Adrenal gland (tissue), 12 donors: Measurements from ENCODE around the gene CEP112. TPM values are rescaled to one million over a fixed set of nuclear protein-coding genes. Genes with fewer than 3 reads are reported as not detected.

Experiments used
- DNase-seq, 7 donors: peaks; one replicate each; pipeline ENCODE4 v3.0.0-alpha.2; 2019 to 2020
- H3K27ac ChIP-seq, 5 donors: fragments of 200-600 bp; sonication (generic) in 4 of 5; 1 replicate in 3 of 5; 2 replicates in 2 of 5; pipeline versions ENCODE4 v1.5.1 to v1.8.0; 2016 to 2020; ENCODE audit warnings: mild to moderate bottlenecking in 1 of 5
- H3K27me3 ChIP-seq: fragments of 200-600 bp; 2 replicates; pipeline ENCODE4 v1.8.0; 2021
- H3K36me3 ChIP-seq, 2 donors: fragments of 200-600 bp; replicated peaks in 1 of 2; 1 replicate in 1 of 2; 2 replicates in 1 of 2; pipeline versions ENCODE4 v1.5.1 to v1.8.0; 2018 to 2022
- H3K4me1 ChIP-seq, 2 donors: fragments of 200-600 bp; replicated peaks in 1 of 2; 1 replicate in 1 of 2; 2 replicates in 1 of 2; pipeline versions ENCODE4 v1.5.1 to v1.8.0; 2018 to 2021
- H3K4me3 ChIP-seq, 4 donors: fragments of 200-600 bp; sonication (generic) in 3 of 4; one replicate each; pipeline ENCODE4 v1.5.1; 2016 to 2018
- H3K9me3 ChIP-seq, 3 donors: fragments of 200-600 bp; sonication (generic) in 1 of 3; replicated peaks in 1 of 3; 1 replicate in 2 of 3; 2 replicates in 1 of 3; pipeline versions ENCODE4 v1.5.1 to v1.8.0; 2016 to 2021
- POLR2A ChIP-seq, 2 donors: fragments of 450-650 bp; IDR thresholded peaks; one replicate each; pipeline ENCODE4 v1.6.1; 2017; ENCODE audit warnings: antibody characterized with exemption in 2 of 2, mild to moderate bottlenecking in 2 of 2, moderate library complexity in 1 of 2
- WGBS, 4 donors: extraction: QIAGEN DNeasy Blood & Tissue Kit in 2 of 4; methylation state at CpG; one replicate each; pipeline versions ENCODE4 v1.1.5 to v1.1.7; 2013 to 2017; 5-methylcytosine and 5-hydroxymethylcytosine counted together
- intact Hi-C, 2 donors: fragments of 100-400 bp; cut with DNase I; formaldehyde crosslinking; loops; one replicate each; pipeline versions ENCODE4 v1.14.1 to v1.15.0; 2022 to 2023
- polyA plus RNA-seq, 3 donors: library from polyadenylated mRNA; stranded (reverse); fragments of 200-250 nt in 2 of 3; fragments of 350-450 nt in 1 of 3; fragmentation: Illumina TruSeq in 1 of 3; extraction: RNeasy Lipid Tissue Mini Kit (QIAGEN cat#74804) in 1 of 3; gene quantifications; one replicate each; pipeline ENCODE4 v1.2.3, GENCODE V29; 2013 to 2014
- total RNA-seq, 9 donors: library from RNA; depleted of rRNA in 4 of 9; stranded (reverse); fragments of >200 nt in 4 of 9; fragments of 120-200 nt in 1 of 9; fragmentation: NEBNext Ultra II Directional in 1 of 9; extraction: Animal tissue kit (Norgen Biotek cat#: 25700) in 1 of 9; gene quantifications; one replicate each; pipeline versions ENCODE4 v1.1.0 to v1.2.4, GENCODE V29; 2013 to 2023
- TF ChIP-seq, protein P1 (sequence below), 6 experiments: fragments of 450-650 bp in 4 of 6; fragments of 200-600 bp in 2 of 6; sonication (generic) in 1 of 6; IDR thresholded peaks; 1 replicate in 5 of 6; 2 replicates in 1 of 6; pipeline versions ENCODE4 v1.5.1 to v1.8.0; 2016 to 2021; ENCODE audit warnings: antibody characterized with exemption in 6 of 6, mild to moderate bottlenecking in 2 of 6, moderate library complexity in 1 of 6
- donor health status: healthy with polysubstance abuse.
- donor health status: Bipolar disorder and iron deficiency.
- donor health status: DM: yes; HTN: yes; CAD: no.
- donor health status: DM: no; HTN: no; CAD: no.
- donor health status: DM: no; HTN: no; CAD: no.
- donor health status: DM: yes; HTN: yes; CAD: no.

Gene CEP112
- total and polyA plus RNA-seq, 12 donors, result 4.2 to 24.1 (median 9.6) TPM

- Histone ChIP-seq H3K27me3 (no peaks in the 10 kb centered on the region), H3K9me3 (no peaks in the 10 kb centered on the region), H3K27ac (no peak overlapping the region), H3K4me1 (no peaks in the 10 kb centered on the region), H3K36me3 (no peaks in the 10 kb centered on the region), H3K4me3 (no peak overlapping the region)
- TF ChIP-seq POLR2A (IDR thresholded peaks at IDR 0.05), result no peak
- TF ChIP-seq, protein P1, sequence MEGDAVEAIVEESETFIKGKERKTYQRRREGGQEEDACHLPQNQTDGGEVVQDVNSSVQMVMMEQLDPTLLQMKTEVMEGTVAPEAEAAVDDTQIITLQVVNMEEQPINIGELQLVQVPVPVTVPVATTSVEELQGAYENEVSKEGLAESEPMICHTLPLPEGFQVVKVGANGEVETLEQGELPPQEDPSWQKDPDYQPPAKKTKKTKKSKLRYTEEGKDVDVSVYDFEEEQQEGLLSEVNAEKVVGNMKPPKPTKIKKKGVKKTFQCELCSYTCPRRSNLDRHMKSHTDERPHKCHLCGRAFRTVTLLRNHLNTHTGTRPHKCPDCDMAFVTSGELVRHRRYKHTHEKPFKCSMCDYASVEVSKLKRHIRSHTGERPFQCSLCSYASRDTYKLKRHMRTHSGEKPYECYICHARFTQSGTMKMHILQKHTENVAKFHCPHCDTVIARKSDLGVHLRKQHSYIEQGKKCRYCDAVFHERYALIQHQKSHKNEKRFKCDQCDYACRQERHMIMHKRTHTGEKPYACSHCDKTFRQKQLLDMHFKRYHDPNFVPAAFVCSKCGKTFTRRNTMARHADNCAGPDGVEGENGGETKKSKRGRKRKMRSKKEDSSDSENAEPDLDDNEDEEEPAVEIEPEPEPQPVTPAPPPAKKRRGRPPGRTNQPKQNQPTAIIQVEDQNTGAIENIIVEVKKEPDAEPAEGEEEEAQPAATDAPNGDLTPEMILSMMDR (IDR thresholded peaks at IDR 0.05), result no peak
- intact Hi-C loops, result no loop called here
- DNase-seq, result no peak
- 77 to 96% (median 92%) methylated on average over 3 of the region's 3 CpGs for WGBS, 4 donors
Measured at GRCh38 chr17:66043419-66043818, 148.5 kb downstream of the CEP112 start.

GRCh38 chr17:66040402-66040801 lies 151.5 kb downstream of the CEP112 start:
- Histone ChIP-seq H3K27ac (no peak overlapping the region), H3K4me1 (no peaks in the 10 kb centered on the region), H3K4me3 (no peak overlapping the region), H3K27me3 (no peaks in the 10 kb centered on the region), H3K36me3 (no peaks in the 10 kb centered on the region), H3K9me3 (no peaks in the 10 kb centered on the region)
- no peak for TF ChIP-seq POLR2A (IDR thresholded peaks at IDR 0.05)
- TF ChIP-seq, protein P1 (IDR thresholded peaks at IDR 0.05), result peak in 1 of 6 experiments; percentile 7
- WGBS, 4 donors, result 62 to 89% (median 80%) methylated on average over 4 of the region's 4 CpGs
- peak in 3 of 7 donors; percentile 6 to 15 (median 15) for DNase-seq
- intact Hi-C loops, result no loop called here

DNA sequence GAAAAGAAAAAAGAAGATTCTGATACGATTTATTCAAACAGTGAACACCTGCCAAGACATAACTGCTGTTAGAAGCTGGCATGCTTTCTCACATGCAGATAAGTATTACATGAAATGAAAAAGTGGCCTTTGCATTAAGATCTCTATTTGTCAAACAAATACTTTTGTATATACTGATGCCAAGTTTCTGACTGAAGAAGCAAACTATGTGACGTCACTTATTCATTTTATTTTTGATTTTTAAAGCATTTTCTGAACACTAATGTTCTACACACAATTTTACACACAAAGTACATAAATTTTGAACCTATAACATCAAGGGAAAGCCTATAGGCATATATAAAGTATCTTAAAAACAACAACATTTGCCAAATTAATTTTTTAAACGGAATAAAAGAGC lies 153.8 kb downstream of the CEP112 start:
- Histone ChIP-seq H3K4me3 (no peak overlapping the region), H3K4me1 (no peaks in the 10 kb centered on the region), H3K9me3 (no peaks in the 10 kb centered on the region), H3K36me3 (no peaks in the 10 kb centered on the region), H3K27ac (no peak overlapping the region), H3K27me3 (no peaks in the 10 kb centered on the region)
- TF ChIP-seq, protein P1 (IDR thresholded peaks at IDR 0.05), result no peak
- TF ChIP-seq POLR2A (IDR thresholded peaks at IDR 0.05), result no peak
- DNase-seq, result no peak
- intact Hi-C loops, result no loop called here
- WGBS, 4 donors, result 37 to 53% (median 49%) methylated on average over 3 of the region's 3 CpGs

- Histone ChIP-seq H3K4me3 (no peak overlapping the region), H3K36me3 (no peaks in the 10 kb centered on the region), H3K4me1 (no peaks in the 10 kb centered on the region), H3K27me3 (no peaks in the 10 kb centered on the region), H3K27ac (no peak overlapping the region), H3K9me3 (no peaks in the 10 kb centered on the region)
- WGBS, 4 donors, result 87 to 96% (median 92%) methylated on average over 3 of the region's 3 CpGs
- TF ChIP-seq POLR2A (IDR thresholded peaks at IDR 0.05), result no peak
- TF ChIP-seq, protein P1 (IDR thresholded peaks at IDR 0.05), result no peak
- DNase-seq, result no peak
- intact Hi-C loops, result no loop called here
Measured at GRCh38 chr17:66037221-66037620, 154.7 kb downstream of the CEP112 start.
